ENCODE measurements around the gene RAB11FIP4.

- TF ChIP-seq CTCF (IDR thresholded peaks at IDR 0.05; ENCODE audit: low read depth, low read length): no peak
- no peak for TF ChIP-seq POLR2A (IDR thresholded peaks at IDR 0.05; ENCODE audit: extremely low read depth, insufficient read length)
- no peak for TF ChIP-seq MAX (IDR thresholded peaks at IDR 0.05; ENCODE audit: low read depth, low read length)
- TF ChIP-seq MYC (IDR thresholded peaks at IDR 0.05; ENCODE audit: low read depth, low read length): no peak
These were observed 163.5 kb downstream of the RAB11FIP4 start for GRCh38 chr17:31554930-31555329.

All from NB4 (cell line).